ENCODE results near the gene SRGAP3.

GRCh38 chr3:9216736-9217135, 32.7 kb downstream of the SRGAP3 start:
- TF ChIP-seq EZH2 (IDR thresholded peaks at IDR 0.05; ENCODE audit: borderline replicate concordance, control insufficient read depth, low read depth, low read length) (no peak), SP1 (IDR thresholded peaks at IDR 0.05; ENCODE audit: low read depth, low read length) (no peak), NFIC (IDR thresholded peaks at IDR 0.05; ENCODE audit: low read depth, low read length) (no peak), REST (IDR thresholded peaks at IDR 0.05; ENCODE audit: low read depth, low read length) (no peak), MAX (IDR thresholded peaks at IDR 0.05; ENCODE audit: low read depth, low read length) (no peak), JUNB (IDR thresholded peaks at IDR 0.05) (no peak), YY1 (IDR thresholded peaks at IDR 0.05; ENCODE audit: low read depth, low read length) (no peak), GABPA (IDR thresholded peaks at IDR 0.05; ENCODE audit: low read depth) (no peak), STAT1 (conservative IDR thresholded peaks at IDR 0.05) (no peak), SIN3A (IDR thresholded peaks at IDR 0.05; ENCODE audit: low read depth, low read length) (no peak), EP300 (IDR thresholded peaks at IDR 0.05; ENCODE audit: borderline replicate concordance in 1 of 2, control insufficient read depth in 1 of 2, low read depth in 2 of 2, low read length in 2 of 2) (no peak)
- TF ChIP-seq, protein P1, sequence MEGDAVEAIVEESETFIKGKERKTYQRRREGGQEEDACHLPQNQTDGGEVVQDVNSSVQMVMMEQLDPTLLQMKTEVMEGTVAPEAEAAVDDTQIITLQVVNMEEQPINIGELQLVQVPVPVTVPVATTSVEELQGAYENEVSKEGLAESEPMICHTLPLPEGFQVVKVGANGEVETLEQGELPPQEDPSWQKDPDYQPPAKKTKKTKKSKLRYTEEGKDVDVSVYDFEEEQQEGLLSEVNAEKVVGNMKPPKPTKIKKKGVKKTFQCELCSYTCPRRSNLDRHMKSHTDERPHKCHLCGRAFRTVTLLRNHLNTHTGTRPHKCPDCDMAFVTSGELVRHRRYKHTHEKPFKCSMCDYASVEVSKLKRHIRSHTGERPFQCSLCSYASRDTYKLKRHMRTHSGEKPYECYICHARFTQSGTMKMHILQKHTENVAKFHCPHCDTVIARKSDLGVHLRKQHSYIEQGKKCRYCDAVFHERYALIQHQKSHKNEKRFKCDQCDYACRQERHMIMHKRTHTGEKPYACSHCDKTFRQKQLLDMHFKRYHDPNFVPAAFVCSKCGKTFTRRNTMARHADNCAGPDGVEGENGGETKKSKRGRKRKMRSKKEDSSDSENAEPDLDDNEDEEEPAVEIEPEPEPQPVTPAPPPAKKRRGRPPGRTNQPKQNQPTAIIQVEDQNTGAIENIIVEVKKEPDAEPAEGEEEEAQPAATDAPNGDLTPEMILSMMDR (IDR thresholded peaks at IDR 0.05 in 2 of 3, conservative IDR thresholded peaks at IDR 0.05 in 1 of 3; ENCODE audit: control insufficient read depth in 2 of 3, extremely low read depth in 1 of 3, insufficient read depth in 1 of 3, low read depth in 3 of 3, low read length in 3 of 3), result no peak
